Measurements from ENCODE around the gene CCNC.

The CCNC gene

DNA sequence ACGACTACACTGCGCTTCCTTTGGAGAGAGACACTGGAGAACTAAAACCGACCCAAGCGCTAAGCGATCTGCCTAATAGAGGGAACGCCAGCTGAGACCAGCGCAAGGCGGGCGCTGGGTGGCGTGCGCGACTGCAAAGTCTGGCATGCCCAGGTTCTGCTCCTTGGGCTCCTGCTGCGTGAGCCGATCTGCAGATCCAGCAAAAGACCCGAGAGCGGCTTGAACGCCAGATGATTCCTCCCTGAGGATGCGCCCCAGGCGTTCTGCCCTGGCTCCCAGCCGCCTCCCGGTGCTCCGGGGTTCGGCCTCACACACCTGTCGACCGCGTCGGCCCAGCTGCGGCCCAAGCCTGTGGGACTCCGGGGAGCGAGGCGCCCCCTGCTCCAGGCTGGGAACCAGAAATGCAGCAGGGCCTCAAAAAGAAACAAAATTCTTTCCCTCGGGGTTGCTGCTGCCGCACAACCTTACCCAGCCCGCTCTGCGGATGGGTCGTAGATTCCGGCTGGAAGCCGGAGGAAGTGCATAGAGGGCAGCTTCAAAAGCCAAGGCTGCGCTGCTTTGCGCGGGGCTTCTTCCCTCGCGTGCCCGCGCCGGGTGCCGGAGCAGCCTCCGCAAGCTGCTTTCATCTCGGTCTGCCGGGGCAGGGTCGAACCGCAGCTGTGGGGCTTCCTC lies 20.3 kb upstream of the CCNC start (continued):
- TF ChIP-seq ZNF837 (tag by site-specific recombination; IDR thresholded peaks at IDR 0.05) (no peak), ZNF394 (tag by site-specific recombination; IDR thresholded peaks at IDR 0.05; ENCODE audit: borderline replicate concordance) (peak; percentile 47; the same call in 1 of the 2 replicates), GLIS1 (tag by site-specific recombination; IDR thresholded peaks at IDR 0.05) (0 out of 2 replicates have a peak, but pooled peaks have one; percentile 19), SP7 (tag by site-specific recombination; IDR thresholded peaks at IDR 0.05) (peak; percentile 54; the same call in 1 of the 2 replicates), YY2 (tag by site-specific recombination; IDR thresholded peaks at IDR 0.05) (no peak), SCRT1 (tag by site-specific recombination; IDR thresholded peaks at IDR 0.05; ENCODE audit: borderline replicate concordance) (0 out of 2 replicates have a peak, but pooled peaks have one; percentile 49), ZNF214 (tag by site-specific recombination; IDR thresholded peaks at IDR 0.05; ENCODE audit: borderline replicate concordance) (no peak), ZNF654 (tag by site-specific recombination; IDR thresholded peaks at IDR 0.05; ENCODE audit: low read depth) (peak; percentile 77), ZFP41 (tag by site-specific recombination; IDR thresholded peaks at IDR 0.05; ENCODE audit: borderline replicate concordance) (no peak), ZNF350 (tag by site-specific recombination; IDR thresholded peaks at IDR 0.05) (no peak), ZIC2 (tag by site-specific recombination; IDR thresholded peaks at IDR 0.05) (peak; percentile 87), ZNF112 (tag by site-specific recombination; IDR thresholded peaks at IDR 0.05) (no peak), ZNF571 (tag by site-specific recombination; IDR thresholded peaks at IDR 0.05) (no peak), ZNF792 (tag by site-specific recombination; IDR thresholded peaks at IDR 0.05) (no peak), ZNF140 (tag by site-specific recombination; IDR thresholded peaks at IDR 0.05) (no peak), ZNF624 (tag by site-specific recombination; IDR thresholded peaks at IDR 0.05) (no peak), ZNF600 (tag by site-specific recombination; IDR thresholded peaks at IDR 0.05) (peak; percentile 96), ZEB2 (tag by site-specific recombination; IDR thresholded peaks at IDR 0.05) (peak; percentile 82), ZNF121 (tag by site-specific recombination; IDR thresholded peaks at IDR 0.05) (0 out of 2 replicates have a peak, but pooled peaks have one; percentile 30), ZNF658 (tag by site-specific recombination; IDR thresholded peaks at IDR 0.05) (no peak), ZFHX2 (tag by site-specific recombination; conservative IDR thresholded peaks at IDR 0.05) (no peak), ZNF132 (tag by site-specific recombination; IDR thresholded peaks at IDR 0.05; ENCODE audit: borderline replicate concordance) (no peak), BCL11A (tag by site-specific recombination; IDR thresholded peaks at IDR 0.05; ENCODE audit: low read depth) (no peak), ZNF48 (tag by site-specific recombination; IDR thresholded peaks at IDR 0.05) (no peak)
- TF ChIP-seq, protein P1, sequence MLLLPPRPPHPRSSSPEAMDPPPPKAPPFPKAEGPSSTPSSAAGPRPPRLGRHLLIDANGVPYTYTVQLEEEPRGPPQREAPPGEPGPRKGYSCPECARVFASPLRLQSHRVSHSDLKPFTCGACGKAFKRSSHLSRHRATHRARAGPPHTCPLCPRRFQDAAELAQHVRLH (tag by site-specific recombination; IDR thresholded peaks at IDR 0.05), result no peak
- TF ChIP-seq, protein P2, sequence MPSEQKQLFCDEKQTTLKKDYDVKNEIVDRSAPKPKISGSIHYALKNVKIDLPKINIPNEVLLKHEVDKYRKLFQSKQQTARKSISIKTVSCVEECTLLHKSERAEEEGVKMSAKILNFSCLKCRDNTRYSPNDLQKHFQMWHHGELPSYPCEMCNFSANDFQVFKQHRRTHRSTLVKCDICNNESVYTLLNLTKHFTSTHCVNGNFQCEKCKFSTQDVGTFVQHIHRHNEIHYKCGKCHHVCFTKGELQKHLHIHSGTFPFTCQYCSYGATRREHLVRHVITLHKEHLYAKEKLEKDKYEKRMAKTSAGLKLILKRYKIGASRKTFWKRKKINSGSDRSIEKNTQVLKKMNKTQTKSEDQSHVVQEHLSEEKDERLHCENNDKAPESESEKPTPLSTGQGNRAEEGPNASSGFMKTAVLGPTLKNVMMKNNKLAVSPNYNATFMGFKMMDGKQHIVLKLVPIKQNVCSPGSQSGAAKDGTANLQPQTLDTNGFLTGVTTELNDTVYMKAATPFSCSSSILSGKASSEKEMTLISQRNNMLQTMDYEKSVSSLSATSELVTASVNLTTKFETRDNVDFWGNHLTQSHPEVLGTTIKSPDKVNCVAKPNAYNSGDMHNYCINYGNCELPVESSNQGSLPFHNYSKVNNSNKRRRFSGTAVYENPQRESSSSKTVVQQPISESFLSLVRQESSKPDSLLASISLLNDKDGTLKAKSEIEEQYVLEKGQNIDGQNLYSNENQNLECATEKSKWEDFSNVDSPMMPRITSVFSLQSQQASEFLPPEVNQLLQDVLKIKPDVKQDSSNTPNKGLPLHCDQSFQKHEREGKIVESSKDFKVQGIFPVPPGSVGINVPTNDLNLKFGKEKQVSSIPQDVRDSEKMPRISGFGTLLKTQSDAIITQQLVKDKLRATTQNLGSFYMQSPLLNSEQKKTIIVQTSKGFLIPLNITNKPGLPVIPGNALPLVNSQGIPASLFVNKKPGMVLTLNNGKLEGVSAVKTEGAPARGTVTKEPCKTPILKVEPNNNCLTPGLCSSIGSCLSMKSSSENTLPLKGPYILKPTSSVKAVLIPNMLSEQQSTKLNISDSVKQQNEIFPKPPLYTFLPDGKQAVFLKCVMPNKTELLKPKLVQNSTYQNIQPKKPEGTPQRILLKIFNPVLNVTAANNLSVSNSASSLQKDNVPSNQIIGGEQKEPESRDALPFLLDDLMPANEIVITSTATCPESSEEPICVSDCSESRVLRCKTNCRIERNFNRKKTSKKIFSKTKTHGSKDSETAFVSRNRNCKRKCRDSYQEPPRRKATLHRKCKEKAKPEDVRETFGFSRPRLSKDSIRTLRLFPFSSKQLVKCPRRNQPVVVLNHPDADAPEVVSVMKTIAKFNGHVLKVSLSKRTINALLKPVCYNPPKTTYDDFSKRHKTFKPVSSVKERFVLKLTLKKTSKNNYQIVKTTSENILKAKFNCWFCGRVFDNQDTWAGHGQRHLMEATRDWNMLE (tag by site-specific recombination; conservative IDR thresholded peaks at IDR 0.05; ENCODE audit: low read depth), result no peak
- TF ChIP-seq, protein P3, sequence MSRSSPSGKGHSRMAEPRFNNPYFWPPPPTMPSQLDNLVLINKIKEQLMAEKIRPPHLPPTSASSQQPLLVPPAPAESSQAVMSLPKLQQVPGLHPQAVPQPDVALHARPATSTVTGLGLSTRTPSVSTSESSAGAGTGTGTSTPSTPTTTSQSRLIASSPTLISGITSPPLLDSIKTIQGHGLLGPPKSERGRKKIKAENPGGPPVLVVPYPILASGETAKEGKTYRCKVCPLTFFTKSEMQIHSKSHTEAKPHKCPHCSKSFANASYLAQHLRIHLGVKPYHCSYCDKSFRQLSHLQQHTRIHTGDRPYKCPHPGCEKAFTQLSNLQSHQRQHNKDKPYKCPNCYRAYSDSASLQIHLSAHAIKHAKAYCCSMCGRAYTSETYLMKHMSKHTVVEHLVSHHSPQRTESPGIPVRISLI (tag by site-specific recombination; IDR thresholded peaks at IDR 0.05), result no peak
- TF ChIP-seq, protein P4, sequence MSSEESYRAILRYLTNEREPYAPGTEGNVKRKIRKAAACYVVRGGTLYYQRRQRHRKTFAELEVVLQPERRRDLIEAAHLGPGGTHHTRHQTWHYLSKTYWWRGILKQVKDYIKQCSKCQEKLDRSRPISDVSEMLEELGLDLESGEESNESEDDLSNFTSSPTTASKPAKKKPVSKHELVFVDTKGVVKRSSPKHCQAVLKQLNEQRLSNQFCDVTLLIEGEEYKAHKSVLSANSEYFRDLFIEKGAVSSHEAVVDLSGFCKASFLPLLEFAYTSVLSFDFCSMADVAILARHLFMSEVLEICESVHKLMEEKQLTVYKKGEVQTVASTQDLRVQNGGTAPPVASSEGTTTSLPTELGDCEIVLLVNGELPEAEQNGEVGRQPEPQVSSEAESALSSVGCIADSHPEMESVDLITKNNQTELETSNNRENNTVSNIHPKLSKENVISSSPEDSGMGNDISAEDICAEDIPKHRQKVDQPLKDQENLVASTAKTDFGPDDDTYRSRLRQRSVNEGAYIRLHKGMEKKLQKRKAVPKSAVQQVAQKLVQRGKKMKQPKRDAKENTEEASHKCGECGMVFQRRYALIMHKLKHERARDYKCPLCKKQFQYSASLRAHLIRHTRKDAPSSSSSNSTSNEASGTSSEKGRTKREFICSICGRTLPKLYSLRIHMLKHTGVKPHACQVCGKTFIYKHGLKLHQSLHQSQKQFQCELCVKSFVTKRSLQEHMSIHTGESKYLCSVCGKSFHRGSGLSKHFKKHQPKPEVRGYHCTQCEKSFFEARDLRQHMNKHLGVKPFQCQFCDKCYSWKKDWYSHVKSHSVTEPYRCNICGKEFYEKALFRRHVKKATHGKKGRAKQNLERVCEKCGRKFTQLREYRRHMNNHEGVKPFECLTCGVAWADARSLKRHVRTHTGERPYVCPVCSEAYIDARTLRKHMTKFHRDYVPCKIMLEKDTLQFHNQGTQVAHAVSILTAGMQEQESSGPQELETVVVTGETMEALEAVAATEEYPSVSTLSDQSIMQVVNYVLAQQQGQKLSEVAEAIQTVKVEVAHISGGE (tag by site-specific recombination; conservative IDR thresholded peaks at IDR 0.05; ENCODE audit: low read depth), result peak; percentile 25; the same call in 1 of the 2 replicates
- TF ChIP-seq, protein P5, sequence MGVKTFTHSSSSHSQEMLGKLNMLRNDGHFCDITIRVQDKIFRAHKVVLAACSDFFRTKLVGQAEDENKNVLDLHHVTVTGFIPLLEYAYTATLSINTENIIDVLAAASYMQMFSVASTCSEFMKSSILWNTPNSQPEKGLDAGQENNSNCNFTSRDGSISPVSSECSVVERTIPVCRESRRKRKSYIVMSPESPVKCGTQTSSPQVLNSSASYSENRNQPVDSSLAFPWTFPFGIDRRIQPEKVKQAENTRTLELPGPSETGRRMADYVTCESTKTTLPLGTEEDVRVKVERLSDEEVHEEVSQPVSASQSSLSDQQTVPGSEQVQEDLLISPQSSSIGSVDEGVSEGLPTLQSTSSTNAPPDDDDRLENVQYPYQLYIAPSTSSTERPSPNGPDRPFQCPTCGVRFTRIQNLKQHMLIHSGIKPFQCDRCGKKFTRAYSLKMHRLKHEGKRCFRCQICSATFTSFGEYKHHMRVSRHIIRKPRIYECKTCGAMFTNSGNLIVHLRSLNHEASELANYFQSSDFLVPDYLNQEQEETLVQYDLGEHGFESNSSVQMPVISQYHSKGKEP (tag by site-specific recombination; IDR thresholded peaks at IDR 0.05), result no peak

Measured in HEK293 (cell line).